ENCODE results near the gene CATSPER3. TPM values are rescaled to one million over a fixed set of nuclear protein-coding genes. Genes with fewer than 3 reads are reported as not detected.

Gene CATSPER3
- total RNA-seq, 1 experiment from 2014 or later = 0.50 TPM

GRCh38 chr5:134975078-134975715 is 7.5 kb downstream of the CATSPER3 start:
- Histone ChIP-seq H3K4me1 (ENCODE audit: insufficient read depth, low read length) (no peaks in the 10 kb centered on the region), H2AK5ac (ENCODE audit: insufficient read length, low read length) (no peak overlapping the region), H2BK15ac (ENCODE audit: low read depth, low read length) (no peak overlapping the region), H3K14ac (ENCODE audit: insufficient read depth, low read length) (no peak overlapping the region), H3K27me3 (ENCODE audit: insufficient read depth, low read length) (no peaks in the 10 kb centered on the region), H3K79me1 (ENCODE audit: insufficient read depth, low read depth, low read length, poor library complexity, severe bottlenecking) (no peaks in the 10 kb centered on the region), H2BK120ac (ENCODE audit: low read depth, low read length, poor library complexity, severe bottlenecking) (no peak overlapping the region), H4K20me1 (ENCODE audit: control insufficient read depth, insufficient read depth, insufficient read length) (no peaks in the 10 kb centered on the region), H2BK12ac (ENCODE audit: insufficient read length, low read depth, low read length) (no peak overlapping the region), H3K4ac (ENCODE audit: low read depth, low read length) (no peak overlapping the region), H2BK20ac (ENCODE audit: low read depth, low read length, poor library complexity, severe bottlenecking) (no peak overlapping the region), H3K9me3 (ENCODE audit: control insufficient read depth, low read depth, low read length) (peaks cover 27% of the 10 kb centered on the region), H3K27ac (ENCODE audit: insufficient read length, low read depth, low read length) (no peak overlapping the region), H2AFZ (ENCODE audit: low read length) (no peak overlapping the region), H4K5ac (ENCODE audit: insufficient read length, low read depth, low read length) (no peak overlapping the region), H3K23me2 (ENCODE audit: insufficient read length, low read depth, low read length, poor library complexity, severe bottlenecking) (no peaks in the 10 kb centered on the region), H3K18ac (ENCODE audit: insufficient read length, low read depth, low read length) (no peak overlapping the region), H3K56ac (ENCODE audit: insufficient read length, low read depth, low read length) (no peak overlapping the region), H3K9ac (ENCODE audit: extremely low read depth, insufficient read length, low read length) (no peak overlapping the region), H3K23ac (ENCODE audit: insufficient read length, low read depth, low read length) (no peak overlapping the region), H3K79me2 (ENCODE audit: insufficient read depth, low read length) (no peaks in the 10 kb centered on the region), H4K8ac (replicated peaks; ENCODE audit: insufficient read length, low read depth, low read length) (no peak overlapping the region), H2BK5ac (ENCODE audit: insufficient read length, low read length) (no peak overlapping the region), H4K91ac (ENCODE audit: insufficient read length, low read depth, low read length) (no peak overlapping the region), H3T11ph (ENCODE audit: low read length) (no peak overlapping the region), H3K4me2 (ENCODE audit: insufficient read depth, insufficient read length, low read length) (no peak overlapping the region)
- H3K27ac Mint-ChIP-seq = no peak overlapping the region
- peaks cover 42 to 43% of the 10 kb centered on the region in 2 experiments for H3K9me3 Mint-ChIP-seq
- no peak for TF ChIP-seq CTCF (conservative IDR thresholded peaks at IDR 0.05)
- H3K36me3 Mint-ChIP-seq (ENCODE audit: insufficient read depth in 1 of 3, low read depth in 3 of 3) = peaks cover 32 to 48% (median 33%) of the 10 kb centered on the region in 3 experiments
- H3K4me1 Mint-ChIP-seq = no peaks in the 10 kb centered on the region
- DNase-seq = no peak
- peaks cover 1% of the 10 kb centered on the region; the same call in 1 of the 2 replicates for H3K27me3 Mint-ChIP-seq (ENCODE audit: low read depth)
- no peak overlapping the region for H3K4me3 Mint-ChIP-seq
- no CpG with 5 or more reads among the region's 2 CpGs for WGBS (ENCODE audit: extremely low coverage, insufficient read length, low lambda C conversion rate)

Measured in H9 (cell line).